Suprapubic skin (tissue), 4 donors: Measurements from ENCODE around the gene COL23A1. TPM values are rescaled to one million over a fixed set of nuclear protein-coding genes. Genes with fewer than 3 reads are reported as not detected.

Source experiments
- DNase-seq, 2 donors: peaks; one replicate each; pipeline ENCODE4 v3.0.0-alpha.2; 2019; ENCODE audit warnings: low spot score in 2 of 2
- H3K27ac ChIP-seq: fragments of 200-600 bp; sonication (generic); one replicate; pipeline ENCODE4 v1.5.1; 2019
- H3K27me3 ChIP-seq: fragments of 200-600 bp; sonication (generic); one replicate; pipeline ENCODE4 v1.5.1; 2019
- H3K36me3 ChIP-seq: fragments of 200-600 bp; sonication (generic); one replicate; pipeline ENCODE4 v1.5.1; 2019
- H3K4me1 ChIP-seq: fragments of 200-600 bp; sonication (generic); one replicate; pipeline ENCODE4 v1.5.1; 2019
- H3K4me3 ChIP-seq: fragments of 200-600 bp; sonication (generic); one replicate; pipeline ENCODE4 v1.5.1; 2019; ENCODE audit warnings: mild to moderate bottlenecking
- H3K9me3 ChIP-seq: fragments of 200-600 bp; sonication (generic); one replicate; pipeline ENCODE4 v1.5.1; 2019
- EP300 ChIP-seq: sonication (generic); formaldehyde crosslinking; IDR thresholded peaks from one replicate; pipeline ENCODE4 v1.6.1; 2017; ENCODE audit warnings: antibody characterized with exemption
- POLR2A ChIP-seq, 2 donors: fragments of 450-650 bp; IDR thresholded peaks; one replicate each; pipeline ENCODE4 v1.6.1; 2017; ENCODE audit warnings: antibody characterized with exemption in 2 of 2, mild to moderate bottlenecking in 2 of 2, moderate library complexity in 2 of 2
- POLR2AphosphoS5 ChIP-seq, 3 donors: sonication (generic); formaldehyde crosslinking; IDR thresholded peaks; one replicate each; pipeline ENCODE4 v1.6.1; 2017; ENCODE audit warnings: antibody characterized with exemption in 3 of 3
- WGBS: methylation state at CpG from one replicate; pipeline ENCODE4 v1.1.5; 2018; 5-methylcytosine and 5-hydroxymethylcytosine counted together
- total RNA-seq, 4 donors: library from RNA; depleted of rRNA; stranded (reverse); fragments of >200 nt; gene quantifications; one replicate each; pipeline ENCODE4 v1.1.0, GENCODE V29; 2016
- TF ChIP-seq, protein P1 (sequence below), 2 donors: fragments of 200-600 bp in 1 of 2; fragments of 450-650 bp in 1 of 2; sonication (generic) in 1 of 2; IDR thresholded peaks; one replicate each; pipeline ENCODE4 v1.5.1; 2016 to 2019; ENCODE audit warnings: antibody characterized with exemption in 2 of 2, mild to moderate bottlenecking in 1 of 2, moderate library complexity in 1 of 2

COL23A1 gene
- total RNA-seq, 4 donors from 2014 or later: 1.6 to 4.4 (median 3.4) TPM

GRCh38 chr5:178380541-178381074 lies 209.6 kb downstream of the COL23A1 start:
- no peaks in the 10 kb centered on the region for H3K36me3 ChIP-seq
- no peak for TF ChIP-seq POLR2AphosphoS5 (IDR thresholded peaks at IDR 0.05)
- TF ChIP-seq POLR2A (IDR thresholded peaks at IDR 0.05): no peak
- TF ChIP-seq EP300: no peak
- TF ChIP-seq, protein P1, sequence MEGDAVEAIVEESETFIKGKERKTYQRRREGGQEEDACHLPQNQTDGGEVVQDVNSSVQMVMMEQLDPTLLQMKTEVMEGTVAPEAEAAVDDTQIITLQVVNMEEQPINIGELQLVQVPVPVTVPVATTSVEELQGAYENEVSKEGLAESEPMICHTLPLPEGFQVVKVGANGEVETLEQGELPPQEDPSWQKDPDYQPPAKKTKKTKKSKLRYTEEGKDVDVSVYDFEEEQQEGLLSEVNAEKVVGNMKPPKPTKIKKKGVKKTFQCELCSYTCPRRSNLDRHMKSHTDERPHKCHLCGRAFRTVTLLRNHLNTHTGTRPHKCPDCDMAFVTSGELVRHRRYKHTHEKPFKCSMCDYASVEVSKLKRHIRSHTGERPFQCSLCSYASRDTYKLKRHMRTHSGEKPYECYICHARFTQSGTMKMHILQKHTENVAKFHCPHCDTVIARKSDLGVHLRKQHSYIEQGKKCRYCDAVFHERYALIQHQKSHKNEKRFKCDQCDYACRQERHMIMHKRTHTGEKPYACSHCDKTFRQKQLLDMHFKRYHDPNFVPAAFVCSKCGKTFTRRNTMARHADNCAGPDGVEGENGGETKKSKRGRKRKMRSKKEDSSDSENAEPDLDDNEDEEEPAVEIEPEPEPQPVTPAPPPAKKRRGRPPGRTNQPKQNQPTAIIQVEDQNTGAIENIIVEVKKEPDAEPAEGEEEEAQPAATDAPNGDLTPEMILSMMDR (IDR thresholded peaks at IDR 0.05): no peak
- 94% methylated on average over 16 of the region's 16 CpGs for WGBS

GRCh38 chr5:178380086-178380485 lies 210.1 kb downstream of the COL23A1 start:
- no peak for DNase-seq
- H3K27ac ChIP-seq: no peak overlapping the region
- peaks cover 14% of the 10 kb centered on the region for H3K27me3 ChIP-seq
- TF ChIP-seq, protein P1 (IDR thresholded peaks at IDR 0.05): no peak
- no peak for TF ChIP-seq EP300
- no peak for TF ChIP-seq POLR2A (IDR thresholded peaks at IDR 0.05)
- no peak for TF ChIP-seq POLR2AphosphoS5 (IDR thresholded peaks at IDR 0.05)
- H3K9me3 ChIP-seq: no peaks in the 10 kb centered on the region
- WGBS: 95% methylated on average over 2 of the region's 2 CpGs
- H3K36me3 ChIP-seq: no peaks in the 10 kb centered on the region
- H3K4me1 ChIP-seq: peaks cover 6% of the 10 kb centered on the region
- no peak overlapping the region for H3K4me3 ChIP-seq

More at GRCh38 chr5:178380541-178381074, 209.6 kb downstream of the COL23A1 start:
- DNase-seq: no peak
- no peaks in the 10 kb centered on the region for H3K9me3 ChIP-seq
- H3K4me3 ChIP-seq: no peak overlapping the region
- H3K27ac ChIP-seq: no peak overlapping the region
- peaks cover 6% of the 10 kb centered on the region for H3K4me1 ChIP-seq
- peaks cover 17% of the 10 kb centered on the region for H3K27me3 ChIP-seq

- Histone ChIP-seq H3K27ac (no peak overlapping the region), H3K4me1 (peaks cover under 1% of the 10 kb centered on the region), H3K9me3 (no peaks in the 10 kb centered on the region), H3K27me3 (peaks cover 11% of the 10 kb centered on the region), H3K4me3 (no peak overlapping the region), H3K36me3 (no peaks in the 10 kb centered on the region)
- 93% methylated on average over 14 of the region's 14 CpGs for WGBS
- TF ChIP-seq EP300: no peak
- no peak for TF ChIP-seq POLR2AphosphoS5 (IDR thresholded peaks at IDR 0.05)
- TF ChIP-seq, protein P1 (IDR thresholded peaks at IDR 0.05): no peak
- no peak for TF ChIP-seq POLR2A (IDR thresholded peaks at IDR 0.05)
- no peak for DNase-seq
Observed at GRCh38 chr5:178378527-178379484, 211.4 kb downstream of the COL23A1 start.

- DNase-seq: no peak
- 93% methylated on average over 19 of the region's 21 CpGs for WGBS
Observed at GRCh38 chr5:178377583-178378270, 212.5 kb downstream of the COL23A1 start.

More at GRCh38 chr5:178377583-178378270, 212.5 kb downstream of the COL23A1 start:
- TF ChIP-seq, protein P1 (IDR thresholded peaks at IDR 0.05): no peak
- TF ChIP-seq POLR2AphosphoS5 (IDR thresholded peaks at IDR 0.05) (no peak), POLR2A (IDR thresholded peaks at IDR 0.05) (no peak), EP300 (no peak)
- peaks cover 2% of the 10 kb centered on the region for H3K4me1 ChIP-seq
- H3K4me3 ChIP-seq: no peak overlapping the region
- no peaks in the 10 kb centered on the region for H3K36me3 ChIP-seq
- no peak overlapping the region for H3K27ac ChIP-seq
- peaks cover 15% of the 10 kb centered on the region for H3K27me3 ChIP-seq
- H3K9me3 ChIP-seq: no peaks in the 10 kb centered on the region
